Measurements from ENCODE around the gene AQP5.

Gene AQP5

GRCh38 chr12:49952391-49953055 lies 9.1 kb upstream of the AQP5 start:
- no peak overlapping the region for H3K4me3 ChIP-seq (ENCODE audit: low read depth, low read length)
- DNase-seq = no peak
- no peaks in the 10 kb centered on the region for H3K36me3 ChIP-seq (replicated peaks)
- peaks cover 36% of the 10 kb centered on the region for H3K27me3 ChIP-seq (replicated peaks)
- H3K27ac ChIP-seq = no peak overlapping the region
- TF ChIP-seq CTCF (IDR thresholded peaks at IDR 0.05; ENCODE audit: low read depth, low read length, missing control alignments) = no peak
- in situ Hi-C loops (cut with HindIII; ENCODE audit: low pct_ligation_motif_present, low sequenced_read_pairs) = loop anchor here (25.0 kb wide), 1 partner anchor 235 kb away; no protein-coding TSS in a partner anchor

GRCh38 chr12:49953151-49953550 lies 8.5 kb upstream of the AQP5 start:
- H3K27ac ChIP-seq = no peak overlapping the region
- H3K27me3 ChIP-seq (replicated peaks) = peaks cover 41% of the 10 kb centered on the region

GRCh38 chr12:49953961-49954846 lies 7.5 kb upstream of the AQP5 start:
- in situ Hi-C loops (cut with HindIII; ENCODE audit: low pct_ligation_motif_present, low sequenced_read_pairs) = loop anchor here (25.0 kb wide), 1 partner anchor 233 kb away; no protein-coding TSS in a partner anchor
- Histone ChIP-seq H3K36me3 (replicated peaks) (no peaks in the 10 kb centered on the region), H3K27ac (no peak overlapping the region), H3K4me3 (ENCODE audit: low read depth, low read length) (no peak overlapping the region), H3K27me3 (replicated peaks) (peaks cover 43% of the 10 kb centered on the region)
- no peak for TF ChIP-seq CTCF (IDR thresholded peaks at IDR 0.05; ENCODE audit: low read depth, low read length, missing control alignments)
- DNase-seq = no peak

More at GRCh38 chr12:49953151-49953550, 8.5 kb upstream of the AQP5 start:
- no peak for TF ChIP-seq CTCF (IDR thresholded peaks at IDR 0.05; ENCODE audit: low read depth, low read length, missing control alignments)
- in situ Hi-C loops (cut with HindIII; ENCODE audit: low pct_ligation_motif_present, low sequenced_read_pairs) = loop anchor here (25.0 kb wide), 1 partner anchor 234 kb away; no protein-coding TSS in a partner anchor
- H3K4me3 ChIP-seq (ENCODE audit: low read depth, low read length) = no peak overlapping the region
- DNase-seq = no peak
- H3K36me3 ChIP-seq (replicated peaks) = no peaks in the 10 kb centered on the region

GRCh38 chr12:49954863-49955830 lies 6.5 kb upstream of the AQP5 start:
- Histone ChIP-seq H3K4me3 (ENCODE audit: low read depth, low read length) (no peak overlapping the region), H3K27me3 (replicated peaks) (peaks cover 45% of the 10 kb centered on the region), H3K36me3 (replicated peaks) (no peaks in the 10 kb centered on the region), H3K27ac (no peak overlapping the region)
- in situ Hi-C loops (cut with HindIII; ENCODE audit: low pct_ligation_motif_present, low sequenced_read_pairs) = loop anchor here (25.0 kb wide), 1 partner anchor 232 kb away; no protein-coding TSS in a partner anchor
- DNase-seq = no peak
- TF ChIP-seq CTCF (IDR thresholded peaks at IDR 0.05; ENCODE audit: low read depth, low read length, missing control alignments) = no peak

GRCh38 chr12:49955899-49956662 lies 5.6 kb upstream of the AQP5 start:
- in situ Hi-C loops (cut with HindIII; ENCODE audit: low pct_ligation_motif_present, low sequenced_read_pairs) = loop anchor here (25.0 kb wide), 1 partner anchor 231 kb away; no protein-coding TSS in a partner anchor
- H3K4me3 ChIP-seq (ENCODE audit: low read depth, low read length) = no peak overlapping the region

More at GRCh38 chr12:49955899-49956662, 5.6 kb upstream of the AQP5 start:
- no peak for TF ChIP-seq CTCF (IDR thresholded peaks at IDR 0.05; ENCODE audit: low read depth, low read length, missing control alignments)
- no peak for DNase-seq
- Histone ChIP-seq H3K36me3 (replicated peaks) (no peaks in the 10 kb centered on the region), H3K27me3 (replicated peaks) (peaks cover 54% of the 10 kb centered on the region), H3K27ac (no peak overlapping the region)
